SK-N-SH treated with all-trans-retinoic acid at 6 μM for 48 hours (cell line): Measurements from ENCODE around the gene PDAP1.

ENCODE experiments used
- CREB5 ChIP-seq: fragments of 250-450 bp; sonication (Bioruptor Pico); IDR thresholded peaks from 2 replicates; pipeline ENCODE4 v1.5.1; 2020; ENCODE audit warnings: low read depth, mild to moderate bottlenecking, moderate library complexity
- CSDC2 ChIP-seq: fragments of 250-450 bp; sonication (Bioruptor Pico); IDR thresholded peaks from 2 replicates; pipeline ENCODE4 v1.5.0; 2020; ENCODE audit warnings: mild to moderate bottlenecking, moderate library complexity
- PPARA ChIP-seq: fragments of 250-450 bp; sonication (Bioruptor Pico); IDR thresholded peaks from 2 replicates; pipeline ENCODE4 v1.5.0; 2020; ENCODE audit warnings: mild to moderate bottlenecking, borderline replicate concordance
- SNAI2 ChIP-seq: fragments of 250-450 bp; sonication (Bioruptor Pico); IDR thresholded peaks from 2 replicates; pipeline ENCODE4 v1.5.0; 2020; ENCODE audit warnings: mild to moderate bottlenecking, moderate library complexity
- TOX ChIP-seq: fragments of 250-450 bp; sonication (Bioruptor Pico); IDR thresholded peaks from 2 replicates; pipeline ENCODE4 v1.8.0; 2021; ENCODE audit warnings: mild to moderate bottlenecking, moderate library complexity, borderline replicate concordance
- TSHZ2 ChIP-seq: fragments of 250-450 bp; sonication (Bioruptor Pico); IDR thresholded peaks from 2 replicates; pipeline ENCODE4 v1.5.0; 2020; ENCODE audit warnings: mild to moderate bottlenecking, moderate library complexity
- ZC3H10 ChIP-seq: fragments of 250-450 bp; sonication (Bioruptor Pico); IDR thresholded peaks from 2 replicates; pipeline ENCODE4 v1.5.1; 2021; ENCODE audit warnings: mild to moderate bottlenecking, moderate library complexity
- ZFP30 ChIP-seq: fragments of 450-650 bp; formaldehyde crosslinking; IDR thresholded peaks from 2 replicates; pipeline ENCODE4 v1.5.0; 2022; ENCODE audit warnings: mild to moderate bottlenecking, moderate library complexity

- TF ChIP-seq TOX (CRISPR knock-in tag) (no peak), ZFP30 (CRISPR knock-in tag) (no peak), TSHZ2 (CRISPR knock-in tag) (0 out of 2 replicates have a peak, but pooled peaks have one; percentile 27), SNAI2 (CRISPR knock-in tag) (no peak), ZC3H10 (no peak), CREB5 (CRISPR knock-in tag) (no peak), CSDC2 (no peak), PPARA (no peak)
These were observed 15.6 kb downstream of the PDAP1 start for GRCh38 chr7:99392659-99393354.
